ENCODE measurements around the gene CLDN1.

- no peak for TF ChIP-seq ZC3H10 (CRISPR knock-in tag; IDR thresholded peaks at IDR 0.05)
- TF ChIP-seq CREB5 (CRISPR knock-in tag; IDR thresholded peaks at IDR 0.05; ENCODE audit: low read depth): no peak
- TF ChIP-seq ZFP30 (CRISPR knock-in tag; IDR thresholded peaks at IDR 0.05): no peak
- no peak for TF ChIP-seq PATZ1 (CRISPR knock-in tag; IDR thresholded peaks at IDR 0.05; ENCODE audit: borderline replicate concordance)
- no peak for TF ChIP-seq ARNTL (CRISPR knock-in tag; IDR thresholded peaks at IDR 0.05; ENCODE audit: borderline replicate concordance, low read depth)
- TF ChIP-seq ISL1 (CRISPR knock-in tag; IDR thresholded peaks at IDR 0.05): no peak
- TF ChIP-seq ZFP3 (CRISPR knock-in tag; IDR thresholded peaks at IDR 0.05): no peak
- TF ChIP-seq ZNF70 (CRISPR knock-in tag; IDR thresholded peaks at IDR 0.05): no peak
- TF ChIP-seq OSR1 (CRISPR knock-in tag; IDR thresholded peaks at IDR 0.05): no peak
- no peak for TF ChIP-seq BACH2 (CRISPR knock-in tag; IDR thresholded peaks at IDR 0.05; ENCODE audit: borderline replicate concordance)
- no peak for TF ChIP-seq PPARA (CRISPR knock-in tag; IDR thresholded peaks at IDR 0.05; ENCODE audit: borderline replicate concordance)
- no peak for TF ChIP-seq SNAI2 (CRISPR knock-in tag; IDR thresholded peaks at IDR 0.05)
Observed at GRCh38 chr3:190307164-190307545, 15.1 kb downstream of the CLDN1 start.
